ENCODE results near the gene MON2. TPM values are rescaled to one million over a fixed set of nuclear protein-coding genes. Genes with fewer than 3 reads are reported as not detected.
A peak's percentile ranks its signal among the peaks of the same experiment; 100 is the strongest.

Gene MON2
- total and polyA plus RNA-seq, 2 of the 13 experiments (the other 11 are each of a cell fraction or from before 2014, with no cell fraction given): 10.5 to 24.8 TPM

DNA sequence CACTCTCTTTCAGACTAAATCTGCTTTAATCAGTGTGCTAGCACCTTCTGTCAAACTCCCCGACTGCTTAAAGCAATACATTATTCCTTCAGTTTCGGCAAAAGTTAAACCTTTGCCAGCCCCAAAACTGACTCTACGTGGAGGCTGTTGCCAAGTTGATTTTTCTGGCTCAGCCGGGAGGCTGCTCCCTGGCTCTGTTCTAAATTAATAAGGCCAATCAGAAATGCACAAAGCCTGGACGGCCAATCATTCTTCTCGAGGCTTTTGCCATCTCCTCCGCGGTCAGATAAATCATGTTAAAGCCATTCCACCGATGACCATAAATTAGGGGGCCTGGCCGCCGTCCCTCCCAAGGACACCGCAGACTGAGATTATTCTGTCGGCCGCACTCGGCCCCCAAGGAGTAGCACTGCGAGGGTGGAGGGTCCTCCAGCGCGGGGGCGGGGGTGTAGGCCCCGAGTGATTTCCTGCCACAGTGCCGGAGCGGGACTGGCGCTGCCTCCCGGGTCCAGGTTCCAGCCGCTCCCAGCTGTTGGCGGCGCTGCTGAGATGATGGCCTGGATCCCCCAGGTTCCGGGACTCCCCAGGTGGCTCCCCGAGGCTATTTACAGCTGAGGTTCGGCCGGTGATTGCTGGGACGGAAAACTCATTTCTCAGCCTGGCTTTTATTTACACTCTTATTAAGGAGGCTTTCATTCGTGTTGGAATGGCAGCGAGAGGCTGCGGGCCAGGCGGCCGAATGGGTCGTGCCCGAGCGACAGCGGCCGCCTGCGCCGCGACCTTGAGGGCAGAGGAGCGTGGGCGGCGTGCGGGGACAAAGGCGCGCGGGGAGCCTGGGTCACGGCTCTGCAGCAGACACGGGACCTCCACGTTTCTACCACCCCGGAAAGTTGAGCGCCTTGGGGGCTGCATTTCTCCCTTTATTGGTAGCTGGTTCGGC is 165.1 kb downstream of the MON2 start (continued):
- TF ChIP-seq, protein P1, sequence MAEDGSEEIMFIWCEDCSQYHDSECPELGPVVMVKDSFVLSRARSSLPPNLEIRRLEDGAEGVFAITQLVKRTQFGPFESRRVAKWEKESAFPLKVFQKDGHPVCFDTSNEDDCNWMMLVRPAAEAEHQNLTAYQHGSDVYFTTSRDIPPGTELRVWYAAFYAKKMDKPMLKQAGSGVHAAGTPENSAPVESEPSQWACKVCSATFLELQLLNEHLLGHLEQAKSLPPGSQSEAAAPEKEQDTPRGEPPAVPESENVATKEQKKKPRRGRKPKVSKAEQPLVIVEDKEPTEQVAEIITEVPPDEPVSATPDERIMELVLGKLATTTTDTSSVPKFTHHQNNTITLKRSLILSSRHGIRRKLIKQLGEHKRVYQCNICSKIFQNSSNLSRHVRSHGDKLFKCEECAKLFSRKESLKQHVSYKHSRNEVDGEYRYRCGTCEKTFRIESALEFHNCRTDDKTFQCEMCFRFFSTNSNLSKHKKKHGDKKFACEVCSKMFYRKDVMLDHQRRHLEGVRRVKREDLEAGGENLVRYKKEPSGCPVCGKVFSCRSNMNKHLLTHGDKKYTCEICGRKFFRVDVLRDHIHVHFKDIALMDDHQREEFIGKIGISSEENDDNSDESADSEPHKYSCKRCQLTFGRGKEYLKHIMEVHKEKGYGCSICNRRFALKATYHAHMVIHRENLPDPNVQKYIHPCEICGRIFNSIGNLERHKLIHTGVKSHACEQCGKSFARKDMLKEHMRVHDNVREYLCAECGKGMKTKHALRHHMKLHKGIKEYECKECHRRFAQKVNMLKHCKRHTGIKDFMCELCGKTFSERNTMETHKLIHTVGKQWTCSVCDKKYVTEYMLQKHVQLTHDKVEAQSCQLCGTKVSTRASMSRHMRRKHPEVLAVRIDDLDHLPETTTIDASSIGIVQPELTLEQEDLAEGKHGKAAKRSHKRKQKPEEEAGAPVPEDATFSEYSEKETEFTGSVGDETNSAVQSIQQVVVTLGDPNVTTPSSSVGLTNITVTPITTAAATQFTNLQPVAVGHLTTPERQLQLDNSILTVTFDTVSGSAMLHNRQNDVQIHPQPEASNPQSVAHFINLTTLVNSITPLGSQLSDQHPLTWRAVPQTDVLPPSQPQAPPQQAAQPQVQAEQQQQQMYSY (CRISPR knock-in tag; IDR thresholded peaks at IDR 0.05): peak; percentile 15; the same call in 1 of the 2 replicates
- TF ChIP-seq ZBTB10 (CRISPR knock-in tag; IDR thresholded peaks at IDR 0.05; ENCODE audit: borderline replicate concordance) (peak; percentile 77; the same call in 1 of the 2 replicates), HMGA1 (CRISPR knock-in tag; conservative IDR thresholded peaks at IDR 0.05) (no peak), ATRX (CRISPR knock-in tag; IDR thresholded peaks at IDR 0.05; ENCODE audit: borderline replicate concordance) (no peak), PCBP2 (optimal IDR thresholded peaks at IDR 0.05; ENCODE audit: low read depth, low read length, poor library complexity, severe bottlenecking) (no peak), MED13 (CRISPR knock-in tag; IDR thresholded peaks at IDR 0.05) (no peak), FIP1L1 (IDR thresholded peaks at IDR 0.05; ENCODE audit: borderline replicate concordance, insufficient read depth, low read depth, low read length) (no peak), ZFP36 (IDR thresholded peaks at IDR 0.05; ENCODE audit: borderline replicate concordance, low read depth, low read length, partially characterized antibody) (no peak), KAT2B (IDR thresholded peaks at IDR 0.05; ENCODE audit: borderline replicate concordance, low read depth, low read length) (no peak), ZNF777 (CRISPR knock-in tag; IDR thresholded peaks at IDR 0.05) (peak; percentile 51), ZNF724P (CRISPR knock-in tag; IDR thresholded peaks at IDR 0.05; ENCODE audit: borderline replicate concordance) (no peak)
- TF ChIP-seq, protein P2, sequence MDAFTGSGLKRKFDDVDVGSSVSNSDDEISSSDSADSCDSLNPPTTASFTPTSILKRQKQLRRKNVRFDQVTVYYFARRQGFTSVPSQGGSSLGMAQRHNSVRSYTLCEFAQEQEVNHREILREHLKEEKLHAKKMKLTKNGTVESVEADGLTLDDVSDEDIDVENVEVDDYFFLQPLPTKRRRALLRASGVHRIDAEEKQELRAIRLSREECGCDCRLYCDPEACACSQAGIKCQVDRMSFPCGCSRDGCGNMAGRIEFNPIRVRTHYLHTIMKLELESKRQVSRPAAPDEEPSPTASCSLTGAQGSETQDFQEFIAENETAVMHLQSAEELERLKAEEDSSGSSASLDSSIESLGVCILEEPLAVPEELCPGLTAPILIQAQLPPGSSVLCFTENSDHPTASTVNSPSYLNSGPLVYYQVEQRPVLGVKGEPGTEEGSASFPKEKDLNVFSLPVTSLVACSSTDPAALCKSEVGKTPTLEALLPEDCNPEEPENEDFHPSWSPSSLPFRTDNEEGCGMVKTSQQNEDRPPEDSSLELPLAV (CRISPR knock-in tag; conservative IDR thresholded peaks at IDR 0.05; ENCODE audit: low read depth): no peak
- TF ChIP-seq, protein P3, sequence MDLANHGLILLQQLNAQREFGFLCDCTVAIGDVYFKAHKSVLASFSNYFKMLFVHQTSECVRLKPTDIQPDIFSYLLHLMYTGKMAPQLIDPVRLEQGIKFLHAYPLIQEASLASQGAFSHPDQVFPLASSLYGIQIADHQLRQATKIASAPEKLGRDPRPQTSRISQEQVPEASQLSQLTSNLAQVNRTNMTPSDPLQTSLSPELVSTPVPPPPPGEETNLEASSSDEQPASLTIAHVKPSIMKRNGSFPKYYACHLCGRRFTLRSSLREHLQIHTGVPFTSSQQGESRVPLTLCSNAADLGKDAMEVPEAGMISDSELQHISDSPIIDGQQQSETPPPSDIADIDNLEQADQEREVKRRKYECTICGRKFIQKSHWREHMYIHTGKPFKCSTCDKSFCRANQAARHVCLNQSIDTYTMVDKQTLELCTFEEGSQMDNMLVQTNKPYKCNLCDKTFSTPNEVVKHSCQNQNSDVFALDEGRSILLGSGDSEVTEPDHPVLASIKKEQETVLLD (CRISPR knock-in tag; IDR thresholded peaks at IDR 0.05; ENCODE audit: low read depth): no peak
- TF ChIP-seq, protein P4, sequence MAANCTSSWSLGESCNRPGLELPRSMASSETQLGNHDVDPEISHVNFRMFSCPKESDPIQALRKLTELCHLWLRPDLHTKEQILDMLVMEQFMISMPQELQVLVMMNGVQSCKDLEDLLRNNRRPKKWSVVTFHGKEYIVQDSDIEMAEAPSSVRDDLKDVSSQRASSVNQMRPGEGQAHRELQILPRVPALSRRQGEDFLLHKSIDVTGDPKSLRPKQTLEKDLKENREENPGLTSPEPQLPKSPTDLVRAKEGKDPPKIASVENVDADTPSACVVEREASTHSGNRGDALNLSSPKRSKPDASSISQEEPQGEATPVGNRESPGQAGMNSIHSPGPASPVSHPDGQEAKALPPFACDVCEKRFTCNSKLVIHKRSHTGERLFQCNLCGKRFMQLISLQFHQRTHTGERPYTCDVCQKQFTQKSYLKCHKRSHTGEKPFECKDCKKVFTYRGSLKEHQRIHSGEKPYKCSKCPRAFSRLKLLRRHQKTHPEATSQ (CRISPR knock-in tag; IDR thresholded peaks at IDR 0.05; ENCODE audit: borderline replicate concordance): no peak
